Activated CD4-positive, alpha-beta memory T cell treated with anti-CD3 and anti-CD28 coated beads, Interleukin-2, amount 10 ng/mL, durations not matched to agents 7 days and 5 days (primary cell): ENCODE results near the gene BRD3. TPM values are rescaled to one million over a fixed set of nuclear protein-coding genes. Genes with fewer than 3 reads are reported as not detected.

Experiments used
- CTCF ChIA-PET: fragments of 350-600 bp; sonication (Branson Sonifier 250); formaldehyde crosslinking; loops from one replicate; lab custom pipeline; 2021; ENCODE audit warnings: antibody characterized with exemption, inconsistent platforms; lab: Charles Lee
- POLR2A ChIA-PET: fragments of 350-600 bp; sonication (Branson Sonifier 250); formaldehyde crosslinking; loops from one replicate; lab custom pipeline; 2021; ENCODE audit warnings: antibody characterized with exemption; lab: Charles Lee
- DNase-seq: peaks from one replicate; pipeline ENCODE4 v3.0.0-alpha.2; 2020
- H3K27ac Mint-ChIP-seq: one replicate; pipeline ENCODE4 v1.8.0; 2021; ENCODE audit warnings: mild to moderate bottlenecking, mixed read lengths
- H3K27me3 Mint-ChIP-seq: one replicate; pipeline ENCODE4 v1.8.0; 2021; ENCODE audit warnings: mixed read lengths
- H3K36me3 Mint-ChIP-seq: one replicate; pipeline ENCODE4 v1.8.0; 2021; ENCODE audit warnings: low read depth, mixed read lengths
- H3K4me1 Mint-ChIP-seq: one replicate; pipeline ENCODE4 v1.8.0; 2021; ENCODE audit warnings: mixed read lengths
- H3K4me3 Mint-ChIP-seq: one replicate; pipeline ENCODE4 v1.8.0; 2021; ENCODE audit warnings: mild to moderate bottlenecking, mixed read lengths
- H3K9me3 Mint-ChIP-seq: one replicate; pipeline ENCODE4 v1.8.0; 2021; ENCODE audit warnings: mixed read lengths
- total RNA-seq, 2 experiments: library from RNA; stranded (reverse); gene quantifications; one replicate each; pipeline ENCODE4 v1.2.3, GENCODE V29; 2021

The BRD3 gene
- total RNA-seq, 2 experiments from 2014 or later, result 26.0 to 29.3 TPM

DNA sequence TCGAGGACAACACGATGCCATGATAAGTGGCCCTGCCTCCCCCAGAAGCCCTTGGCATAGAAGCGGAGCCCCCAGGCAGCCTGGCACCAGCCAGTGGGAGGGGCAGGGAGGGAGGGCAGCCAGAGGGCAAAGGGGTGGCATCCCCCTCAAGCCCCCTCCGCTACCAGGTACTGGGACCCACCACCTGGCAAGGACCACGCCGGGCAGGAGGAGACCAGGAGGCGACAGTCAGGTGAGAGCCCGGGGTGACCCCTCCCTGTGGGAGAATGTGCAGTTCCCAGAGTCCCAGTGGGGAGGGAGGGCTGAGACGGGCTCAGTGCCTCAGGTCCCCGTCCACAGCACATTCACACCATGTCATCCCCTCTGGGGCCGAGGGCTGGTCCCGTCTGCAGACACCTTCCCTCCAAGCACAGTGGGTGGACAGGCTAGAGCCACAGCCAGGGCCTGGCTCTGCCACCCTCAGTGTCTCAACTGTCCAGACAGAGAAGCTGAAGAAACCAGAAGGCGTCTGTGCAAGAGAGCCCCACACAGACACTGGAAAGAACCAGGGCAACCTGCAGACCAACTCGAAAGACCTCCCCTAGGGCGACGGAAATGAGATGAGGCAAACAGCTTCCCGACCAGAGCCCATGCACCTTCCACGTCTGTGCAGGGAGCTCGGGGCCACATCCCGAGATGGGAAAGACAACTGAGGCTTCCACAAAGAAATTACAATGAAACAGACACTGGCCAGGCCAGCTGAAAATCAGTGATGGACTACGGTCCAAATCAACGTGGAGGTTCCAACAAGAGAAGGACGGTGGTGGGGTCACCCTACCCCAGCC lies 11.1 kb downstream of the BRD3 start:
- Mint-ChIP-seq H3K27ac (no peak overlapping the region), H3K4me1 (peaks cover 10% of the 10 kb centered on the region), H3K4me3 (no peak overlapping the region), H3K9me3 (no peaks in the 10 kb centered on the region), H3K36me3 (no peaks in the 10 kb centered on the region), H3K27me3 (no peaks in the 10 kb centered on the region)
- DNase-seq, result no peak
- CTCF ChIA-PET, result no interaction called here
- POLR2A ChIA-PET, result no interaction called here

DNA sequence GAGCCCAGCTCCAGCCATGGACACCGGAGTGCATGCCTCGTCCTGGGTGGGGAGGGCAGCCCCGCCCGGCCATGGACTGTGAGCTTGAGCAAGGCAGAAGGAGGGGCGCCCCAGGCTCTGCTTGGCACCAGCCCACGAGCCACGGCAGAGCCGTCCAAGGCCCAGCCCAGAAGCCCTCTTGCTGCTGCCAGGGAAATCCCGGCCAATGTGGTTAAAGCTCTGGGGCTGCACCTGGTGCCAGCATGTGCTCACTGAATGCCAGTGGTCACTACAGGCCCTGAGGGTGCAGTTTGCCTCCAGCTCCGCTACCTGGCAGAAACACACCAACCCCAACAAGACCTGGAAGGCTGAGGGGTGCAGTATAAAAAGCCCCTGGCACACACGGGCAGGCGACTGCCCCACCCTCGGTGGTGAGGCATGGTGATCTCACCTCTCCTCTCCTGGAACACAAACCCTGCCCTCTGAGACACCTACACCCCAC lies 11.8 kb downstream of the BRD3 start:
- POLR2A ChIA-PET, result interaction anchor here (0.5 kb wide), 1 partner anchor 37 kb away, joined by 6 read pairs; no protein-coding TSS in a partner anchor
- Mint-ChIP-seq H3K9me3 (no peaks in the 10 kb centered on the region), H3K4me1 (peaks cover 10% of the 10 kb centered on the region), H3K36me3 (peaks cover 6% of the 10 kb centered on the region), H3K27ac (no peak overlapping the region), H3K27me3 (no peaks in the 10 kb centered on the region), H3K4me3 (no peak overlapping the region)
- no peak for DNase-seq
- CTCF ChIA-PET, result no interaction called here

DNA sequence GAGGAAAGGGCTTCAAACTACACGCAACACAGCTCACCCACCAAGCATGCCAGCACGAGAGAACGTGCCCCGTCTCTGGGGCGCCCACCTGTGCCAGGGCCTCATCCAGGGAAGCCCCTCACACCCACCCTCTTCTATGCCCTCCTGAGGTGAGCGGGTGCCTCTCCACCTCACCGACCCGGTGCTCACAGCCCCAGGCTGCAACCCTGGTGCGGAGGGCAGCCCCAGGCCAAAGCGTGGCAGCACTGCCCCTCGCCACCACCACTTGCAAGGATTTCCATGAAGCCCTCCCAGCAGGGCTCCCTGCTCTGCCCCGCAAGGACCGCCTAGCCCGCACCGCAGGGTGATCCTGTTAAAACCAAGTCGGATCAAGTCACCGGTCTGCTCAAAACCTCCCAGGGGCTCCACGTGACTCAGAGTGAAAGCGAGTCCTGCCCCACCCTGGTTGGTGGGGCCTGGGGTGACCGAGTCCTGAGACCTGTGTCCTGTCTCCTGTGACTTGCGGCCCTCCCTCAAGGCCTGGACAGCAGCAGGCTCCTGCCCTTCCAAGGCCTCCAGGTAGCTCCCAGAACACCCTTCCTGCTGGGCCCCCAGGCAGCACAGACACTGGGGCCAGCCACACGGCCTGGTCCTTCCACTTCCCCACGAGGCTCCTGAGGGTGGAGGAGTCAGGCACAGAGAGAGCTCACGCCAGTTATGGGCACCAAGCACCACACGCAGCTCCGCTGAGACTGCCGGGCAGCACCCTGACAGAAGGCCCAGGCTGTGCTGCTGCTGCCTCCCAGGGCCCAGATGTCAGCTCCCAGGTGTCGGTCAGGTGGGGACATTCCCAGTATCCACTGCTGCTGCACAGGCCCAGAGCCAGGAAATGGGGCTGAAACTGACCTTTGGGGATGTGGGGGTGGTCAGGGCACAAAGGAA lies 12.7 kb downstream of the BRD3 start:
- H3K4me3 Mint-ChIP-seq, result no peak overlapping the region
- ChIA-PET CTCF (no interaction called here), POLR2A (interaction anchor here (0.5 kb wide), 1 partner anchor 36 kb away, joined by 6 read pairs; no protein-coding TSS in a partner anchor)
- DNase-seq, result no peak
- H3K27me3 Mint-ChIP-seq, result no peaks in the 10 kb centered on the region
- H3K27ac Mint-ChIP-seq, result no peak overlapping the region
- no peaks in the 10 kb centered on the region for H3K9me3 Mint-ChIP-seq
- peaks cover 3% of the 10 kb centered on the region for H3K4me1 Mint-ChIP-seq
- peaks cover 7% of the 10 kb centered on the region for H3K36me3 Mint-ChIP-seq

DNA sequence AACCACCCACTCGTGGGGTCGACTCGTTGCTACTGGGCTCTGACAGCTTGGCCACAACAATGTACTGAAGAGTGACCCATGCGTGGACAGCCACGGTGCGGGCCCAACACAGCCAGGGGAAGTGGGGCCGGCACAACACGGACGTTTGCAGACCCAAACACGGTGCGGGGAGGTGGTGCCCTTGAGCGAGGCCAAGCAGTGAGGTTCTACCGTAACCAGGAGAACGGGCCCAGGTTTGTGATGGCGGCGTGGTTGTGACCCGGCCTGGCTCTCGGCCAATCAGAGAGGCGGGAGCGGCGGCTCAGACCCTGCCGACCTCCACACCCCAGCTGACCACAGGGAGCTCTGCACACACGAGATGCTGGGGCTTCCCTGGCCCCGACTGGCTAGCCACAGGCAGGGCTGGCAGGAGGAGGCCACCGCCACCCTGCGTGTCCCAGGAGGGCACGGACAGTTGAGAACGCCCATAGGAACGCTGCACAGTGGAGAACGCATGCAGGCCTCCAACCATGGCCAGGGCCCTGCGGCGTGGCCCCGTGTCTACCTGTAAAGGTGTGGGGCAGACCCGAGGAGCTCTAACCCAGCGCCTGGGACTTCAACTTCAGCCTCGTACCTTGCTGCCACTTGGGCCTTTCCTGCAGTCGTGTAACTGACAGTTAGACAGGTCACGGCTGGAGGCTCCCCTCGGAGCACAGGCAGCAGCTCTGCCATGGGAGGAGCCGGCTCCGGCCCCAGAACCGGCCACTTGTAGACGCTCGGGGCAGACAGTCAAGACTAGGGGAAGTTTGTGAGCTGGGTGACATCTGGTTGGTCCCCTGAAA lies 13.7 kb downstream of the BRD3 start:
- ChIA-PET POLR2A (no interaction called here), CTCF (no interaction called here)
- Mint-ChIP-seq H3K9me3 (no peaks in the 10 kb centered on the region), H3K4me1 (no peaks in the 10 kb centered on the region), H3K27me3 (no peaks in the 10 kb centered on the region), H3K4me3 (no peak overlapping the region), H3K27ac (no peak overlapping the region), H3K36me3 (peaks cover 7% of the 10 kb centered on the region)
- no peak for DNase-seq

DNA sequence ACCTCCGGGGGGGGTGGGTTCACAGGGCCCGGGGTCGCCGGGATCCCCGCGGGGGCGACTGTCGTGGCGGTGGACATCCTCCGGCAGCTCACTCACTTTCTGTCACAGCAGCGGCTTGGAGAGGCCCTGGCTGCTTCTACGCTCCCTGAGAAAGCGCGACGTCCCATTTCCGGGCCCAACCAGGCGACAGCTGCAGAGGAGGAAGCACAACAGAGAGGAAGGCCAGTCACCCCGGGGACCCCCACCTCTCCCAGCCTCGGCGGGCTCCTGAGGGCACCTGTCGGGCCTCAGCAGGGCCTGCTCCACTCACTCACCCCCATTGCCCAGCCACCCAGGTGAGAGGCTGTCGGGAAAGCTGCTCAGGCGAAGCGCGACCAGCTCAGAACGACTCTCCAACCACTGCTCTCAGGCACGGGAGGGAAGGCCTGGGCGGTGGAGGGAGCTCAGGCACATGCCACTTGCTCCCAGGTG lies 14.4 kb downstream of the BRD3 start:
- H3K4me3 Mint-ChIP-seq, result no peak overlapping the region

DNA sequence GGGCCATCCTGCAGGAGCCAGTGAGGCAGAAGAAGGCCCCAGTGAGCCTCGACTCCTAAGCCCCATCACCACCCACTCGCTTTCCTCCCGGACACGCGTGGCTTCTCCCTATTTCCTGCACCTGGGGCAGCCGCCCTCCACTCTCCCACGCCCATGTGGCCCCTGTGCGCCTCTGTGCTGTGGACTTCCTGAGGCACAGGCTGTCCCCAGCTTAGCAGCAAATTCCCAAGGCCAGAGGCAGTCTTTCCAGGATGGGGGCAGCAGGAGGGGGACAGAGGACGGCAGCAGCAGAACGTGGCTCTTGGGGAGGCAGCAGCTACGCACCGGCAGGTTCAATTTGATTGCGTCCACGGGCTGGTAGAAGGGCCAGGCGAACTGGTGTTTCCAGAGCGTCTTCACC lies 14.9 kb downstream of the BRD3 start:
- Mint-ChIP-seq H3K27ac (no peak overlapping the region), H3K4me1 (no peaks in the 10 kb centered on the region), H3K9me3 (no peaks in the 10 kb centered on the region), H3K36me3 (peaks cover 9% of the 10 kb centered on the region), H3K4me3 (no peak overlapping the region), H3K27me3 (no peaks in the 10 kb centered on the region)
- DNase-seq, result no peak
- POLR2A ChIA-PET, result no interaction called here
- CTCF ChIA-PET, result no interaction called here

More for the DNA sequence above, 14.4 kb downstream of the BRD3 start:
- no peak for DNase-seq
- POLR2A ChIA-PET, result no interaction called here
- Mint-ChIP-seq H3K4me1 (no peaks in the 10 kb centered on the region), H3K27ac (no peak overlapping the region), H3K27me3 (no peaks in the 10 kb centered on the region), H3K9me3 (no peaks in the 10 kb centered on the region), H3K36me3 (peaks cover 7% of the 10 kb centered on the region)
- CTCF ChIA-PET, result no interaction called here

DNA sequence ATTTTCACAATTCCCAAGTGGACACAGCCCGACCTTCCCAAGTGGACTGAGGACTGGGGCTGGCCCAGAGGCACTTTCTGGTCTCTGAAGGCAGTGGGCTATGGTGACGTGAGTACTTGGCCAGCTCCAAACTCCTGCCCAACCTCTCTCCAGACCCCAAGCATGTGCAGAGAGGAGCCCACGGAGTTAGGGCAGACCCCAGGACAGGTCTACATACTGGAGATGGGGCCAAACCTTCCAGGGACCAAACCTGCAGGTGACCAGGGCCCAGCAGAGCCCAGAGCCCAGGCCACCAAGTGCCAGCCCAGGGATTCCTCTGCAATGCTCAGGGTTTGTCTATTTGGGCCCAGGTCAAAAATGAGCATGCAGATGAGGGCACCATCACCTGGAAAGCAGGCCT lies 15.3 kb downstream of the BRD3 start:
- Mint-ChIP-seq H3K4me1 (no peaks in the 10 kb centered on the region), H3K9me3 (no peaks in the 10 kb centered on the region), H3K27me3 (no peaks in the 10 kb centered on the region), H3K27ac (no peak overlapping the region), H3K36me3 (peaks cover 9% of the 10 kb centered on the region), H3K4me3 (no peak overlapping the region)
- ChIA-PET CTCF (no interaction called here), POLR2A (no interaction called here)
- DNase-seq, result no peak

DNA sequence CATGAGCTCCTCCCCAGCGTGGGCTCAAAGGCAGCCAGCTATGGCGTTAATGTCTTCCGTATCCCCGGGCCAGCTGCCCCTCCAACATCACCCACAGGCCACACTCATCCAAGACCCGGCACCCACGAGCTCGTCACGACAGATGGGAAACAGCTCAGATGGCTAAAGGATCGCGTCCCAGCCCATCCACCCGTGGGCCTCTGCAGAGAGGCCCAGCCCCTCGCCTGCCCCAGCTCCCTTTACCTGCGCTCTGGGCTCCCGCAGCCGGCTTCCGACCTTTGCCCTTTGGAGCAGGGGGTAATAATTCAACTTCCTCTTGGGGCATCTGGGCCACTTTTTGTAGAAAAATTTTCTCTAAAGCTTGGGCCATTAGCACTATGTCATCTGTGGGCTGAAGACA lies 16.5 kb downstream of the BRD3 start:
- peaks cover 9% of the 10 kb centered on the region for H3K36me3 Mint-ChIP-seq
- H3K9me3 Mint-ChIP-seq, result no peaks in the 10 kb centered on the region
- CTCF ChIA-PET, result no interaction called here
- no peak overlapping the region for H3K27ac Mint-ChIP-seq
- DNase-seq, result no peak
- POLR2A ChIA-PET, result interaction anchor here (1.2 kb wide), 1 partner anchor 9 kb away, joined by 3 read pairs; no protein-coding TSS in a partner anchor
- H3K4me1 Mint-ChIP-seq, result no peaks in the 10 kb centered on the region
- no peaks in the 10 kb centered on the region for H3K27me3 Mint-ChIP-seq
- H3K4me3 Mint-ChIP-seq, result no peak overlapping the region

DNA sequence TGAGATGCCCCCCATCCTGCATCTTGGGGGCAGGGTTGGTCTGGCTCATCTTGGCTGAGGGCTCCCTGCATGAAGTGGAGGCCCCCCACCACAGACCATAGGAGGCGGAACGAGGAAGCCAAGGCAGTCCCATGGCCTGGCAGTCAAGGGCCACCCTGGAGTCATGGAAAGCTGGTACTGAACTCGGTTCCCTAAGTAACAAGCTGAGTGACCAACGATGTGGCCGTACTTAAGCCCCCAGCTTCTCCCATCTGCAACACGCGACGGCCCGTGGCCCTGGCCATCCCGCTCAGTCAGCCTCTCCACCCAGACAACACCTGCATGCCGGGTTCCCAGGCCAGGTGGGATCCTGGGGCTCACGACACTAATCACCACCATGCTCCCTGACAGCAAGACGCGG lies 17.1 kb downstream of the BRD3 start:
- peaks cover 9% of the 10 kb centered on the region for H3K36me3 Mint-ChIP-seq
- ChIA-PET POLR2A (interaction anchor here (1.2 kb wide), 1 partner anchor 8 kb away, joined by 3 read pairs; no protein-coding TSS in a partner anchor), CTCF (no interaction called here)
- H3K4me1 Mint-ChIP-seq, result no peaks in the 10 kb centered on the region
- no peak for DNase-seq
- H3K27ac Mint-ChIP-seq, result no peak overlapping the region
- H3K4me3 Mint-ChIP-seq, result no peak overlapping the region
- no peaks in the 10 kb centered on the region for H3K9me3 Mint-ChIP-seq
- H3K27me3 Mint-ChIP-seq, result no peaks in the 10 kb centered on the region

DNA sequence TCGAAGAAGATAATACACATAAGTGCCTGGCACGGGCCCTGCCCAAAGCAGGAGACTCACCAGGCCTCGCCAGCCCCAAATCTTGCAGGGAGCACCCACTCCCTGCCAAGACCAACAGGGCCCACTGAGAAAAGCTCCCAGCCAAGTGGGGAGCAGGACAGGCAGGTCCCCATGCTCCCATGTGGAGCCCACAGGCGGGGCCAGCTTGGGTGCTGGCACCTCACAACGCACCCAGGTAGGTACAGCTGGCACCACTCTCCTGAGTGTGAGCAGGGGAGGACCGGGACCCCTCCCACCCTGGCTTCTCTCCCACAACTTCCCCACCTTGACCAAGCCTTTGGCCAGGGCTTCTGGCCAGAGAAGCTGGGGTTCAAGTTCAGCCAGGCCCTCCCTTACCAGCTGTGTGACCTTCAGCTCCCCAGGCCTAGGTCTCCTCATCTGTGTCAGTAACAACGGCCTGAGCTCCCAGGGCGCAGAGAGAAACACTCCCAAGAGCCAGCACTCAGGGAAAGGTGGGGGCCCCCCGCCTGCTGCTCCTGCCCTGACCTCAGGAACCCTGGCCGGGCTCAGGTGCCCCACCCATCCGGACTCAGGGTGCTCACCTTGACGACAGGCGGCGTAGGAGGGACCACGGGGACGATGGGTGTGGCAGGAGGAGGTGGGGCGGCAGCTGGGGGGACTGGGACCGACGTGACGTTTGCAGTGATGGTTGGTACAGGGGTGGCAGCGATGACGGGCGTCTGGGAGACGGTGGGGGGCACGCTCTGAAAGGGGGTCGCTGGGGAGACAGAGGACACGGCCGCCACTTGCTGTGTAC lies 17.8 kb downstream of the BRD3 start:
- CTCF ChIA-PET, result no interaction called here
- peaks cover 9% of the 10 kb centered on the region for H3K36me3 Mint-ChIP-seq
- POLR2A ChIA-PET, result no interaction called here
- no peak overlapping the region for H3K4me3 Mint-ChIP-seq
- DNase-seq, result no peak
- H3K4me1 Mint-ChIP-seq, result no peaks in the 10 kb centered on the region
- no peak overlapping the region for H3K27ac Mint-ChIP-seq
- no peaks in the 10 kb centered on the region for H3K9me3 Mint-ChIP-seq
- H3K27me3 Mint-ChIP-seq, result no peaks in the 10 kb centered on the region

DNA sequence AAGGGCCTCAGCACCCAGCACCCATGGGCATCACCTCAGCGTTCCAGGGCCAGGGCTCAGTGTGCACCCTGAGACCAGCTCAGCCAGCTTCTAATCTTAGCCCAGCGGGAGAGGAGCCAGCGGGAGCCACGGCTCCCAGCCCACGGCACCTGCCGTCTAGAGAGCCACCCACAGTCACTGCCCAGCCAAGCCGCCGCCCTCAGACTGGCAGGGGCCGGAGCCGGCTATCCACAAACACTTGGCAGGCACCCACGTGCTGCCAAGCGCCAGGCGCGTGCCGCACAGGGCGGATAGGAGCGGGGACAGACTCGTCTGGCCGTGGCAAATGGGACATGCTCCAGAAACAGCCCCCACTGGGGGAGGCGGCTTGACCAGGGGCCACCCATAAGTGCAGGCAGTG lies 18.6 kb downstream of the BRD3 start:
- ChIA-PET POLR2A (no interaction called here), CTCF (no interaction called here)
- H3K9me3 Mint-ChIP-seq, result no peaks in the 10 kb centered on the region
- H3K27ac Mint-ChIP-seq, result no peak overlapping the region
- DNase-seq, result no peak
- peaks cover 9% of the 10 kb centered on the region for H3K36me3 Mint-ChIP-seq
- H3K27me3 Mint-ChIP-seq, result no peaks in the 10 kb centered on the region
- H3K4me3 Mint-ChIP-seq, result no peak overlapping the region
- no peaks in the 10 kb centered on the region for H3K4me1 Mint-ChIP-seq

DNA sequence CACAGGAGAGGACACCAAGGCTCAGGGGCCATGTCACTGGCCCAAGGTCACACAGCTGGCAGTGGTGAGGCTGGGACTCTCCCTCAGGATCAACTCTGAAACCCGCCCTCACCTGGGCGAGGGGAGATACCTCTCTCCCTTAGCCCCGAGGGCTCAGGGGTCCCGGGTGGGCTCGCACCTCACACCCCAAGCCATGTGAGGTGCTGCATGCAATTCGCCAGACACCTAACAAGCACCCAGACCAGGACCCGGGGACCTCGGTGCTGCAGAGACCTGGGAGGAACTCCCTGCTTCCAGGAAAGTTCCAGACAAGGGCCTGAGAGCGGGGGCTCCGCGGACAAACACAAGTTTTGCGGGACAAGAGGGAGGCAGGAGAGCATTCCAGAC lies 19.3 kb downstream of the BRD3 start:
- ChIA-PET POLR2A (no interaction called here), CTCF (no interaction called here)
- Mint-ChIP-seq H3K36me3 (peaks cover 9% of the 10 kb centered on the region), H3K4me3 (no peak overlapping the region), H3K4me1 (no peaks in the 10 kb centered on the region), H3K27ac (no peak overlapping the region), H3K9me3 (no peaks in the 10 kb centered on the region), H3K27me3 (no peaks in the 10 kb centered on the region)
- no peak for DNase-seq
